OCI-LY1 (cell line): Measurements from ENCODE around the gene GLI3.

Experiments used
- H2AFZ ChIP-seq: fragments of 200-600 bp; sonication (generic), shearing (Covaris generic); 2 replicates; pipeline ENCODE4 v1.6.0; 2014; ENCODE audit warnings: antibody characterized with exemption, mild to moderate bottlenecking, low read length
- H3F3A ChIP-seq: fragments of 200-600 bp; sonication (generic), shearing (Covaris generic); 2 replicates; pipeline ENCODE4 v1.6.0; 2014; ENCODE audit warnings: mild to moderate bottlenecking, antibody characterized with exemption, low read length, moderate library complexity; ENCODE audit not compliant: insufficient read depth
- H3K27ac ChIP-seq: fragments of 200-600 bp; sonication (generic); 2 replicates; pipeline ENCODE4 v1.5.1; 2014; ENCODE audit warnings: low read length, mixed run types, mild to moderate bottlenecking, low read depth; ENCODE audit not compliant: poor library complexity, severe bottlenecking
- H3K27me3 ChIP-seq: fragments of 200-600 bp; sonication (generic); 2 replicates; pipeline ENCODE4 v1.6.0; 2014; ENCODE audit warnings: antibody characterized with exemption, mild to moderate bottlenecking, low read length, moderate library complexity; ENCODE audit not compliant: insufficient read depth
- H3K36me3 ChIP-seq: fragments of 200-600 bp; sonication (generic); 2 replicates; pipeline ENCODE4 v1.6.1; 2014; ENCODE audit warnings: mild to moderate bottlenecking, antibody characterized with exemption, low read length, moderate library complexity, mixed read lengths; ENCODE audit not compliant: insufficient read depth
- H3K4me1 ChIP-seq: fragments of 200-600 bp; sonication (generic); 2 replicates; pipeline ENCODE4 v1.5.1; 2014; ENCODE audit warnings: mild to moderate bottlenecking, low read length, moderate library complexity; ENCODE audit not compliant: insufficient read depth, severe bottlenecking
- H3K4me2 ChIP-seq: fragments of 200-600 bp; sonication (generic), shearing (Covaris generic); 2 replicates; pipeline ENCODE4 v1.6.1; 2014; ENCODE audit warnings: low read length
- H3K4me3 ChIP-seq: fragments of 200-600 bp; sonication (generic); 2 replicates; pipeline ENCODE4 v1.5.1; 2014; ENCODE audit warnings: low read length, low read depth, mild to moderate bottlenecking, mixed read lengths; ENCODE audit not compliant: poor library complexity, severe bottlenecking
- H3K79me2 ChIP-seq: fragments of 200-600 bp; shearing (Covaris generic); 2 replicates; pipeline ENCODE4 v1.6.1; 2016; ENCODE audit warnings: mixed run types, low read length, mixed read lengths; ENCODE audit not compliant: insufficient read depth
- H3K9ac ChIP-seq: fragments of 200-600 bp; sonication (generic), shearing (Covaris generic); 2 replicates; pipeline ENCODE4 v1.6.1; 2014; ENCODE audit warnings: mild to moderate bottlenecking, low read length, mixed read lengths
- H3K9me2 ChIP-seq: fragments of 200-600 bp; sonication (generic), shearing (Covaris generic); 2 replicates; pipeline ENCODE4 v1.6.1; 2014; ENCODE audit warnings: low read depth, mild to moderate bottlenecking, low read length, mixed read lengths
- H3K9me3 ChIP-seq: fragments of 200-600 bp; shearing (Covaris generic); 2 replicates; pipeline ENCODE4 v1.6.1; 2014; ENCODE audit warnings: low read length, mixed read lengths
- H4K20me1 ChIP-seq: fragments of 200-600 bp; sonication (generic), shearing (Covaris generic); 2 replicates; pipeline ENCODE4 v1.6.0; 2016; ENCODE audit warnings: mild to moderate bottlenecking, low read length; ENCODE audit not compliant: insufficient read depth
- CTCF ChIP-seq: fragments of 200-600 bp; sonication (generic), shearing (Covaris generic); IDR thresholded peaks from 2 replicates; pipeline ENCODE4 v1.5.1; 2017; ENCODE audit warnings: mild to moderate bottlenecking, antibody characterized with exemption, low read length, moderate library complexity, mixed read lengths
- EZH2 ChIP-seq: fragments of 200-600 bp; sonication (generic), shearing (Covaris generic); IDR thresholded peaks from 2 replicates; pipeline ENCODE4 v1.8.0; 2017; ENCODE audit warnings: borderline replicate concordance, mixed run types, mild to moderate bottlenecking, antibody characterized with exemption, low read length, moderate library complexity, mixed read lengths

The GLI3 gene

GRCh38 chr7:42095791-42096190 is 141.2 kb downstream of the GLI3 start:
- no peaks in the 10 kb centered on the region for H3K79me2 ChIP-seq
- no peaks in the 10 kb centered on the region for H3K4me1 ChIP-seq
- no peaks in the 10 kb centered on the region for H3K9me2 ChIP-seq
- TF ChIP-seq EZH2 = no peak
- no peak for TF ChIP-seq CTCF
- H3F3A ChIP-seq = no peaks in the 10 kb centered on the region
- no peaks in the 10 kb centered on the region; the same call in 1 of the 2 replicates for H3K27me3 ChIP-seq
- H2AFZ ChIP-seq = no peak overlapping the region
- H4K20me1 ChIP-seq = no peaks in the 10 kb centered on the region
- no peaks in the 10 kb centered on the region for H3K36me3 ChIP-seq
- no peak overlapping the region for H3K4me3 ChIP-seq
- no peak overlapping the region for H3K4me2 ChIP-seq
- no peak overlapping the region for H3K9ac ChIP-seq
- no peaks in the 10 kb centered on the region for H3K9me3 ChIP-seq
- no peak overlapping the region for H3K27ac ChIP-seq

- Histone ChIP-seq H3K27ac (no peak overlapping the region), H3K27me3 (no peaks in the 10 kb centered on the region; the same call in 1 of the 2 replicates), H4K20me1 (no peaks in the 10 kb centered on the region), H3K4me1 (no peaks in the 10 kb centered on the region), H3K9ac (no peak overlapping the region), H3K79me2 (no peaks in the 10 kb centered on the region), H3K4me3 (no peak overlapping the region), H2AFZ (no peak overlapping the region), H3K4me2 (no peak overlapping the region), H3K9me3 (no peaks in the 10 kb centered on the region), H3F3A (no peaks in the 10 kb centered on the region), H3K36me3 (no peaks in the 10 kb centered on the region), H3K9me2 (no peaks in the 10 kb centered on the region)
- TF ChIP-seq EZH2 = no peak
- TF ChIP-seq CTCF = no peak
Observed at GRCh38 chr7:42093349-42093905, 143.6 kb downstream of the GLI3 start.

- H3F3A ChIP-seq = no peaks in the 10 kb centered on the region
- H4K20me1 ChIP-seq = no peaks in the 10 kb centered on the region
- no peak overlapping the region for H3K27ac ChIP-seq
- no peak overlapping the region for H3K9ac ChIP-seq
- no peak overlapping the region for H3K4me2 ChIP-seq
- H3K9me3 ChIP-seq = no peaks in the 10 kb centered on the region
- no peak for TF ChIP-seq CTCF
- no peaks in the 10 kb centered on the region; the same call in 1 of the 2 replicates for H3K27me3 ChIP-seq
- H3K79me2 ChIP-seq = no peaks in the 10 kb centered on the region
- H3K4me1 ChIP-seq = no peaks in the 10 kb centered on the region
- no peaks in the 10 kb centered on the region for H3K36me3 ChIP-seq
- no peak overlapping the region for H3K4me3 ChIP-seq
- H3K9me2 ChIP-seq = no peaks in the 10 kb centered on the region
- no peak overlapping the region for H2AFZ ChIP-seq
Observed at GRCh38 chr7:42091461-42092291, 145.3 kb downstream of the GLI3 start.
